H9 (cell line): ENCODE measurements around the gene MYLK. TPM values are rescaled to one million over a fixed set of nuclear protein-coding genes. Genes with fewer than 3 reads are reported as not detected.

Source experiments
- DNase-seq: peaks from one replicate; pipeline ENCODE4 v3.0.0-alpha.2; 2017
- H2AFZ ChIP-seq: one replicate; pipeline ENCODE4 v1.6.1; 2013; ENCODE audit warnings: mild to moderate bottlenecking, low read length, control low read depth, moderate library complexity
- H2AK5ac ChIP-seq: 2 replicates; pipeline ENCODE4 v1.6.1; 2013; ENCODE audit warnings: low read length, control low read depth, mixed read lengths; ENCODE audit not compliant: insufficient read length
- H2BK120ac ChIP-seq: one replicate; pipeline ENCODE4 v1.6.1; 2013; ENCODE audit warnings: low read depth, mild to moderate bottlenecking, low read length, control low read depth, inconsistent platforms; ENCODE audit not compliant: poor library complexity, severe bottlenecking
- H2BK12ac ChIP-seq: 2 replicates; pipeline ENCODE4 v1.6.1; 2013; ENCODE audit warnings: low read length, control low read depth, mixed read lengths, low read depth; ENCODE audit not compliant: insufficient read length
- H2BK15ac ChIP-seq: 2 replicates; pipeline ENCODE4 v1.6.1; 2013; ENCODE audit warnings: low read depth, low read length, control low read depth
- H2BK20ac ChIP-seq: one replicate; pipeline ENCODE4 v1.6.1; 2013; ENCODE audit warnings: low read depth, mild to moderate bottlenecking, low read length, control low read depth, inconsistent platforms; ENCODE audit not compliant: poor library complexity, severe bottlenecking
- H2BK5ac ChIP-seq: 2 replicates; pipeline ENCODE4 v1.6.1; 2013; ENCODE audit warnings: low read length, control low read depth, mixed read lengths; ENCODE audit not compliant: insufficient read length
- H3K14ac ChIP-seq: 2 replicates; pipeline ENCODE4 v1.6.1; 2013; ENCODE audit warnings: low read length, control low read depth; ENCODE audit not compliant: insufficient read depth
- H3K18ac ChIP-seq: 2 replicates; pipeline ENCODE4 v1.6.1; 2013; ENCODE audit warnings: low read depth, mild to moderate bottlenecking, mixed read lengths, low read length, control low read depth; ENCODE audit not compliant: insufficient read length
- H3K23ac ChIP-seq: 2 replicates; pipeline ENCODE4 v1.6.1; 2013; ENCODE audit warnings: low read length, control low read depth, mixed read lengths, low read depth; ENCODE audit not compliant: insufficient read length
- H3K23me2 ChIP-seq: 2 replicates; pipeline ENCODE4 v1.6.1; 2013; ENCODE audit warnings: low read depth, mild to moderate bottlenecking, mixed read lengths, low read length, control low read depth; ENCODE audit not compliant: insufficient read length, poor library complexity, severe bottlenecking
- H3K27ac ChIP-seq: 2 replicates; pipeline ENCODE4 v1.5.1; 2013; ENCODE audit warnings: low read length, control low read depth, mixed read lengths, low read depth; ENCODE audit not compliant: insufficient read length
- H3K27me3 ChIP-seq: 2 replicates; pipeline ENCODE4 v1.6.1; 2013; ENCODE audit warnings: low read length, control low read depth, inconsistent platforms; ENCODE audit not compliant: insufficient read depth
- H3K4ac ChIP-seq: 2 replicates; pipeline ENCODE4 v1.6.1; 2013; ENCODE audit warnings: low read depth, mild to moderate bottlenecking, control low read depth, inconsistent platforms, low read length, moderate library complexity
- H3K4me1 ChIP-seq: 2 replicates; pipeline ENCODE4 v1.6.1; 2013; ENCODE audit warnings: low read length, control low read depth, inconsistent platforms; ENCODE audit not compliant: insufficient read depth
- H3K4me2 ChIP-seq: 2 replicates; pipeline ENCODE4 v1.6.1; 2013; ENCODE audit warnings: low read length, control low read depth, mixed read lengths; ENCODE audit not compliant: insufficient read length, insufficient read depth
- H3K56ac ChIP-seq: 2 replicates; pipeline ENCODE4 v1.6.1; 2013; ENCODE audit warnings: low read depth, mild to moderate bottlenecking, mixed read lengths, low read length, control low read depth; ENCODE audit not compliant: insufficient read length
- H3K79me1 ChIP-seq: 2 replicates; pipeline ENCODE4 v1.6.1; 2013; ENCODE audit warnings: low read depth, mild to moderate bottlenecking, moderate library complexity, low read length, control low read depth, inconsistent platforms; ENCODE audit not compliant: insufficient read depth, poor library complexity, severe bottlenecking
- H3K79me2 ChIP-seq: 2 replicates; pipeline ENCODE4 v1.6.1; 2013; ENCODE audit warnings: low read length, control low read depth, inconsistent platforms; ENCODE audit not compliant: insufficient read depth
- H3K9ac ChIP-seq: 2 replicates; pipeline ENCODE4 v1.6.1; 2013; ENCODE audit warnings: low read length, control low read depth, mixed read lengths; ENCODE audit not compliant: insufficient read length; ENCODE audit errors: extremely low read depth
- H3K9me3 ChIP-seq: one replicate; pipeline ENCODE4 v1.6.1; 2013; ENCODE audit warnings: low read depth, low read length, inconsistent platforms; ENCODE audit not compliant: control insufficient read depth
- H3T11ph ChIP-seq: one replicate; pipeline ENCODE4 v1.6.1; 2013; ENCODE audit warnings: mild to moderate bottlenecking, low read length, control low read depth, inconsistent platforms
- H4K20me1 ChIP-seq: one replicate; pipeline ENCODE4 v1.6.1; 2013; ENCODE audit not compliant: control insufficient read depth, insufficient read length, insufficient read depth
- H4K5ac ChIP-seq: 2 replicates; pipeline ENCODE4 v1.6.1; 2013; ENCODE audit warnings: low read depth, mild to moderate bottlenecking, mixed read lengths, low read length, control low read depth; ENCODE audit not compliant: insufficient read length
- H4K8ac ChIP-seq: replicated peaks from 2 replicates; pipeline ENCODE4 v1.6.1; 2013; ENCODE audit warnings: low read length, control low read depth, mixed read lengths, low read depth; ENCODE audit not compliant: insufficient read length
- H4K91ac ChIP-seq: 2 replicates; pipeline ENCODE4 v1.6.1; 2013; ENCODE audit warnings: low read depth, mild to moderate bottlenecking, moderate library complexity, mixed read lengths, low read length, control low read depth; ENCODE audit not compliant: insufficient read length
- H3K27ac Mint-ChIP-seq, 3 experiments: 2 replicates in 2 of 3; 3 replicates in 1 of 3; pipeline ENCODE4 v1.8.0; 2020 to 2021; ENCODE audit warnings: mixed read lengths in 3 of 3, mild to moderate bottlenecking in 1 of 3, moderate library complexity in 1 of 3
- H3K27me3 Mint-ChIP-seq: 2 replicates; pipeline ENCODE4 v1.8.0; 2021; ENCODE audit warnings: low read depth, mild to moderate bottlenecking, moderate library complexity, mixed read lengths
- H3K36me3 Mint-ChIP-seq, 3 experiments: 2 replicates in 2 of 3; 3 replicates in 1 of 3; pipeline ENCODE4 v1.8.0; 2020 to 2021; ENCODE audit warnings: low read depth in 3 of 3, mixed read lengths in 3 of 3; ENCODE audit not compliant: insufficient read depth in 1 of 3
- H3K4me1 Mint-ChIP-seq, 2 experiments: 2 replicates each; pipeline ENCODE4 v1.8.0; 2020; ENCODE audit warnings: mixed read lengths in 2 of 2
- H3K4me3 Mint-ChIP-seq, 2 experiments: 2 replicates in 1 of 2; 3 replicates in 1 of 2; pipeline ENCODE4 v1.8.0; 2020 to 2021; ENCODE audit warnings: mild to moderate bottlenecking in 2 of 2, mixed read lengths in 2 of 2, moderate library complexity in 1 of 2
- H3K9me3 Mint-ChIP-seq, 2 experiments: 2 replicates in 1 of 2; 3 replicates in 1 of 2; pipeline ENCODE4 v1.8.0; 2020; ENCODE audit warnings: mild to moderate bottlenecking in 2 of 2, mixed read lengths in 2 of 2, moderate library complexity in 1 of 2
- CTCF ChIP-seq: fragments of 200-600 bp; sonication (generic); conservative IDR thresholded peaks from 3 replicates; pipeline ENCODE4 v1.8.0; 2021; ENCODE audit warnings: antibody characterized with exemption, mild to moderate bottlenecking
- WGBS: extraction: QIAGEN DNeasy Blood & Tissue Kit; methylation state at CpG from one replicate; pipeline ENCODE4 v1.1.7; 2013; ENCODE audit warnings: missing lambda C conversion rate, low lambda C conversion rate, mixed read lengths; ENCODE audit not compliant: insufficient read length; ENCODE audit errors: extremely low coverage; 5-methylcytosine and 5-hydroxymethylcytosine counted together
- total RNA-seq: library from RNA; stranded (reverse); gene quantifications from 2 replicates; pipeline ENCODE4 v1.2.1, GENCODE V29; 2021

MYLK gene
- total RNA-seq, 1 experiment from 2014 or later: 10.1 TPM

GRCh38 chr3:123684209-123684608 is 199.9 kb downstream of the MYLK start:
- no peaks in the 10 kb centered on the region for H3K9me3 ChIP-seq
- TF ChIP-seq CTCF: no peak
- H3K18ac ChIP-seq: no peak overlapping the region
- H2AFZ ChIP-seq: no peak overlapping the region
- H3K56ac ChIP-seq: no peak overlapping the region
- H2BK120ac ChIP-seq: no peak overlapping the region
- no peaks in the 10 kb centered on the region for H3K23me2 ChIP-seq
- no peak overlapping the region for H2BK20ac ChIP-seq
- no peak overlapping the region for H2BK15ac ChIP-seq
- no peak overlapping the region for H3K4ac ChIP-seq
- H4K91ac ChIP-seq: no peak overlapping the region
- H3K36me3 Mint-ChIP-seq: peaks cover 3 to 9% (median 5%) of the 10 kb centered on the region in 3 experiments; a peak in 2 of 7 replicates
- DNase-seq: no peak
- H4K20me1 ChIP-seq: no peaks in the 10 kb centered on the region
- H3K79me1 ChIP-seq: no peaks in the 10 kb centered on the region
- H3K14ac ChIP-seq: no peak overlapping the region
- no peak overlapping the region for H3T11ph ChIP-seq
- H2BK5ac ChIP-seq: no peak overlapping the region
- WGBS: no CpG with 5 or more reads among the region's 4 CpGs
- no peaks in the 10 kb centered on the region for H3K79me2 ChIP-seq
- H3K27ac Mint-ChIP-seq: 0 out of 7 replicates have a peak overlapping the region, but pooled peaks of 1 of the 3 experiments have one; percentile 49
- no peaks in the 10 kb centered on the region; the same call in 1 of the 2 replicates for H3K27me3 Mint-ChIP-seq
- H2BK12ac ChIP-seq: no peak overlapping the region
- no peak overlapping the region for H4K8ac ChIP-seq
- H3K9ac ChIP-seq: no peak overlapping the region
- H3K4me2 ChIP-seq: no peak overlapping the region
- H3K9me3 Mint-ChIP-seq: no peaks in the 10 kb centered on the region
- no peak overlapping the region for H3K4me3 Mint-ChIP-seq
- H3K27ac ChIP-seq: no peak overlapping the region
- no peak overlapping the region for H4K5ac ChIP-seq
- H3K4me1 Mint-ChIP-seq: peaks cover 4 to 15% of the 10 kb centered on the region in 2 experiments
- no peak overlapping the region for H2AK5ac ChIP-seq
- no peaks in the 10 kb centered on the region for H3K27me3 ChIP-seq
- H3K4me1 ChIP-seq: peaks cover 3% of the 10 kb centered on the region; the same call in 1 of the 2 replicates
- no peak overlapping the region for H3K23ac ChIP-seq
